Measurements from ENCODE around the gene KIF26A. TPM values are rescaled to one million over a fixed set of nuclear protein-coding genes. Genes with fewer than 3 reads are reported as not detected.

Gene KIF26A
- total and polyA plus RNA-seq, 2 of the 4 experiments (the other 2 are of a cell fraction): not detected

- intact Hi-C loops (cut with micrococcal nuclease): no loop called here
- no CpG with 5 or more reads among the region's 19 CpGs for WGBS, 2 experiments (ENCODE audit: extremely low coverage in 2 of 2, insufficient read length in 1 of 2)
- no peak overlapping the region for H3K9ac ChIP-seq (ENCODE audit: low read depth, low read length)
- peaks cover 17% of the 10 kb centered on the region; the same call in 1 of the 2 replicates for H3K27me3 ChIP-seq (ENCODE audit: control insufficient read depth, insufficient read depth, low read length)
- H2BK20ac ChIP-seq (ENCODE audit: low read depth, low read length): no peak overlapping the region
- H3K23ac ChIP-seq (ENCODE audit: low read depth, low read length): no peak overlapping the region
- no peaks in the 10 kb centered on the region for H3K36me3 ChIP-seq (ENCODE audit: control insufficient read depth, insufficient read depth, low read length)
- ChIA-PET CTCF (interaction anchor here (0.5 kb wide), 1 partner anchor 611 kb away, joined by 3 read pairs; no protein-coding TSS in a partner anchor), POLR2A (ENCODE audit: unreplicated experiment) (no interaction called here)
- no peak overlapping the region for H3K4ac ChIP-seq (ENCODE audit: low read depth, low read length)
- no peak overlapping the region for H2AFZ ChIP-seq (replicated peaks; ENCODE audit: low read length, poor library complexity)
- H3K79me1 ChIP-seq (ENCODE audit: low read depth in 1 of 2, low read length in 2 of 2): no peaks in the 10 kb centered on the region
- H3K27ac ChIP-seq (ENCODE audit: insufficient read depth, low read length): no peak overlapping the region
- no peak overlapping the region for H3K4me3 ChIP-seq (ENCODE audit: insufficient read depth, low read depth, low read length)
- no peak overlapping the region for H2BK5ac ChIP-seq (ENCODE audit: low read depth, low read length, poor library complexity, severe bottlenecking)
- H2BK120ac ChIP-seq (ENCODE audit: low read depth, low read length): no peak overlapping the region
- no peak overlapping the region for H3K14ac ChIP-seq (replicated peaks; ENCODE audit: low read depth, low read length)
- no peak for DNase-seq
- H3K9me3 ChIP-seq (ENCODE audit: control insufficient read depth, insufficient read depth, low read length): no peaks in the 10 kb centered on the region
- H3K4me2 ChIP-seq (ENCODE audit: low read depth, low read length): no peak overlapping the region; the same call in 1 of the 2 replicates
- no peaks in the 10 kb centered on the region for H3K4me1 ChIP-seq (ENCODE audit: control insufficient read depth, insufficient read depth, low read length)
- in situ Hi-C loops (cut with MboI; ENCODE audit: low sequenced_read_pairs): no loop called here
- no peak overlapping the region for H4K8ac ChIP-seq (ENCODE audit: low read depth in 2 of 2, low read length in 2 of 2)
- dilution Hi-C loops (cut with HindIII; ENCODE audit: low sequenced_read_pairs, unreplicated experiment): no loop called here
- H4K5ac ChIP-seq (ENCODE audit: low read depth, low read length): no peak overlapping the region
- H2AK5ac ChIP-seq (ENCODE audit: low read depth, low read length): no peak overlapping the region
- H4K20me1 ChIP-seq (ENCODE audit: insufficient read depth, low read length): no peaks in the 10 kb centered on the region; the same call in 1 of the 2 replicates
- no peak overlapping the region for H3K18ac ChIP-seq (ENCODE audit: low read depth, low read length)
- no peak overlapping the region for H2AK9ac ChIP-seq (replicated peaks; ENCODE audit: low read depth, low read length, poor library complexity)
- H3K9me1 ChIP-seq (ENCODE audit: insufficient read depth, low read length): no peaks in the 10 kb centered on the region
- no peak overlapping the region for H4K91ac ChIP-seq (ENCODE audit: insufficient read depth, low read depth, low read length)
- no TSS peak for BruUV-seq (replicated peaks)
- H3K56ac ChIP-seq (ENCODE audit: extremely low read depth, insufficient read depth, low read length): no peak overlapping the region
- ATAC-seq (ENCODE audit: low read depth): no peak
- H2BK15ac ChIP-seq (ENCODE audit: low read depth, low read length): no peak overlapping the region
- TF ChIP-seq CHD1 (IDR thresholded peaks at IDR 0.05; ENCODE audit: low read depth, low read length): no peak
- TF ChIP-seq BHLHE40 (IDR thresholded peaks at IDR 0.05; ENCODE audit: low read depth, low read length): no peak
- TF ChIP-seq CTCF (conservative IDR thresholded peaks at IDR 0.05; ENCODE audit: low read depth, low read length): no peak
These were observed 22.1 kb upstream of the KIF26A start for GRCh38 chr14:104116288-104116755.

Data from IMR-90 (cell line).